ENCODE data around the gene HDGF. TPM values are rescaled to one million over a fixed set of nuclear protein-coding genes. Genes with fewer than 3 reads are reported as not detected.

Gene HDGF
- total RNA-seq, 1 experiment from 2014 or later = 310 TPM

- Histone ChIP-seq H4K5ac (ENCODE audit: insufficient read length, low read depth, low read length) (no peak overlapping the region), H3K23ac (ENCODE audit: insufficient read length, low read depth, low read length) (no peak overlapping the region), H3K9me3 (ENCODE audit: control insufficient read depth, low read depth, low read length) (no peaks in the 10 kb centered on the region), H3K27ac (ENCODE audit: insufficient read length, low read depth, low read length) (no peak overlapping the region), H2BK20ac (ENCODE audit: low read depth, low read length, poor library complexity, severe bottlenecking) (no peak overlapping the region), H2BK15ac (ENCODE audit: low read depth, low read length) (no peak overlapping the region), H3K4ac (ENCODE audit: low read depth, low read length) (no peak overlapping the region), H2AK5ac (ENCODE audit: insufficient read length, low read length) (no peak overlapping the region), H3K79me2 (ENCODE audit: insufficient read depth, low read length) (no peaks in the 10 kb centered on the region), H2BK120ac (ENCODE audit: low read depth, low read length, poor library complexity, severe bottlenecking) (no peak overlapping the region), H3K56ac (ENCODE audit: insufficient read length, low read depth, low read length) (no peak overlapping the region), H3K18ac (ENCODE audit: insufficient read length, low read depth, low read length) (no peak overlapping the region), H3K27me3 (ENCODE audit: insufficient read depth, low read length) (no peaks in the 10 kb centered on the region), H2BK12ac (ENCODE audit: insufficient read length, low read depth, low read length) (no peak overlapping the region), H3K4me1 (ENCODE audit: insufficient read depth, low read length) (peaks cover 11% of the 10 kb centered on the region; the same call in 1 of the 2 replicates), H4K91ac (ENCODE audit: insufficient read length, low read depth, low read length) (no peak overlapping the region), H3K23me2 (ENCODE audit: insufficient read length, low read depth, low read length, poor library complexity, severe bottlenecking) (peaks cover 3% of the 10 kb centered on the region), H2AFZ (ENCODE audit: low read length) (no peak overlapping the region), H4K8ac (replicated peaks; ENCODE audit: insufficient read length, low read depth, low read length) (no peak overlapping the region), H2BK5ac (ENCODE audit: insufficient read length, low read length) (no peak overlapping the region), H4K20me1 (ENCODE audit: control insufficient read depth, insufficient read depth, insufficient read length) (no peaks in the 10 kb centered on the region), H3K79me1 (ENCODE audit: insufficient read depth, low read depth, low read length, poor library complexity, severe bottlenecking) (no peaks in the 10 kb centered on the region), H3K4me2 (ENCODE audit: insufficient read depth, insufficient read length, low read length) (no peak overlapping the region), H3K14ac (ENCODE audit: insufficient read depth, low read length) (no peak overlapping the region), H3T11ph (ENCODE audit: low read length) (no peak overlapping the region), H3K9ac (ENCODE audit: extremely low read depth, insufficient read length, low read length) (no peak overlapping the region)
- TF ChIP-seq CTCF (conservative IDR thresholded peaks at IDR 0.05) = no peak
- Mint-ChIP-seq H3K36me3 (ENCODE audit: insufficient read depth in 1 of 3, low read depth in 3 of 3) (peaks cover 0 to 12% (median 4%) of the 10 kb centered on the region in 3 experiments; a peak in 4 of 7 replicates), H3K4me3 (no peak overlapping the region), H3K27me3 (ENCODE audit: low read depth) (peaks cover 3% of the 10 kb centered on the region), H3K9me3 (no peaks in the 10 kb centered on the region), H3K27ac (no peak overlapping the region; a peak in 1 of 7 replicates), H3K4me1 (peaks cover 56 to 66% of the 10 kb centered on the region in 2 experiments)
- DNase-seq = no peak
- no CpG with 5 or more reads among the region's 3 CpGs for WGBS (ENCODE audit: extremely low coverage, insufficient read length, low lambda C conversion rate)
Observed at GRCh38 chr1:156712626-156713025, 38.8 kb downstream of the HDGF start.
